ENCODE data around the gene SPAG7.

DNA sequence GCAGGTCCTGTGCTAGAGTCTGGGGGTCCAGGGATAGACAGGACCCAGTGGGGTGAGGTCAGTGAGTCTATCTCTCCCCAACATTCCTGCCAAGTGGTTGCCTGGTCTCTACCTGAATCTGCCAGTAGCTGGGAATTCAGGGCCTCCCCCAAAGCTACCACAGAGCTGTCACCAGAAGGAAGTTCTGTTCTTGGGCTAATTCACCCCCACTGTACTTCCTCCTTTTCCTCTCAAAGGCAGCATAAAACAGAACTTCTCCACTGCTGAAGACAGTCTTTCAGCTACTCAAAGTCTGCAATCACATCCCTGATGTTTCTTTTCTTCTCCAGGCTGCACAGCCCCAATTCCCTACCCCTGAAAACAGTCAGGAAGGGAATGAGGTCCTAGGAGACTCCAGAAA is 11.1 kb upstream of the SPAG7 start:
- TF ChIP-seq, protein P1, sequence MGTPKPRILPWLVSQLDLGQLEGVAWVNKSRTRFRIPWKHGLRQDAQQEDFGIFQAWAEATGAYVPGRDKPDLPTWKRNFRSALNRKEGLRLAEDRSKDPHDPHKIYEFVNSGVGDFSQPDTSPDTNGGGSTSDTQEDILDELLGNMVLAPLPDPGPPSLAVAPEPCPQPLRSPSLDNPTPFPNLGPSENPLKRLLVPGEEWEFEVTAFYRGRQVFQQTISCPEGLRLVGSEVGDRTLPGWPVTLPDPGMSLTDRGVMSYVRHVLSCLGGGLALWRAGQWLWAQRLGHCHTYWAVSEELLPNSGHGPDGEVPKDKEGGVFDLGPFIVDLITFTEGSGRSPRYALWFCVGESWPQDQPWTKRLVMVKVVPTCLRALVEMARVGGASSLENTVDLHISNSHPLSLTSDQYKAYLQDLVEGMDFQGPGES (IDR thresholded peaks at IDR 0.05; ENCODE audit: low read depth, low read length): no peak
- TF ChIP-seq, protein P2, sequence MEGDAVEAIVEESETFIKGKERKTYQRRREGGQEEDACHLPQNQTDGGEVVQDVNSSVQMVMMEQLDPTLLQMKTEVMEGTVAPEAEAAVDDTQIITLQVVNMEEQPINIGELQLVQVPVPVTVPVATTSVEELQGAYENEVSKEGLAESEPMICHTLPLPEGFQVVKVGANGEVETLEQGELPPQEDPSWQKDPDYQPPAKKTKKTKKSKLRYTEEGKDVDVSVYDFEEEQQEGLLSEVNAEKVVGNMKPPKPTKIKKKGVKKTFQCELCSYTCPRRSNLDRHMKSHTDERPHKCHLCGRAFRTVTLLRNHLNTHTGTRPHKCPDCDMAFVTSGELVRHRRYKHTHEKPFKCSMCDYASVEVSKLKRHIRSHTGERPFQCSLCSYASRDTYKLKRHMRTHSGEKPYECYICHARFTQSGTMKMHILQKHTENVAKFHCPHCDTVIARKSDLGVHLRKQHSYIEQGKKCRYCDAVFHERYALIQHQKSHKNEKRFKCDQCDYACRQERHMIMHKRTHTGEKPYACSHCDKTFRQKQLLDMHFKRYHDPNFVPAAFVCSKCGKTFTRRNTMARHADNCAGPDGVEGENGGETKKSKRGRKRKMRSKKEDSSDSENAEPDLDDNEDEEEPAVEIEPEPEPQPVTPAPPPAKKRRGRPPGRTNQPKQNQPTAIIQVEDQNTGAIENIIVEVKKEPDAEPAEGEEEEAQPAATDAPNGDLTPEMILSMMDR (IDR thresholded peaks at IDR 0.05): no peak
- no peak for TF ChIP-seq POLR2AphosphoS5 (IDR thresholded peaks at IDR 0.05; ENCODE audit: low read depth, low read length)
- TF ChIP-seq, protein P3, sequence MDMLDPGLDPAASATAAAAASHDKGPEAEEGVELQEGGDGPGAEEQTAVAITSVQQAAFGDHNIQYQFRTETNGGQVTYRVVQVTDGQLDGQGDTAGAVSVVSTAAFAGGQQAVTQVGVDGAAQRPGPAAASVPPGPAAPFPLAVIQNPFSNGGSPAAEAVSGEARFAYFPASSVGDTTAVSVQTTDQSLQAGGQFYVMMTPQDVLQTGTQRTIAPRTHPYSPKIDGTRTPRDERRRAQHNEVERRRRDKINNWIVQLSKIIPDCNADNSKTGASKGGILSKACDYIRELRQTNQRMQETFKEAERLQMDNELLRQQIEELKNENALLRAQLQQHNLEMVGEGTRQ (IDR thresholded peaks at IDR 0.05; ENCODE audit: borderline replicate concordance, low read depth, low read length): no peak
- TF ChIP-seq GABPA (IDR thresholded peaks at IDR 0.05; ENCODE audit: low read depth): no peak
- TF ChIP-seq CHD2 (IDR thresholded peaks at IDR 0.05; ENCODE audit: low read length, partially characterized antibody): no peak
- TF ChIP-seq SIN3A (IDR thresholded peaks at IDR 0.05; ENCODE audit: borderline replicate concordance, low read depth, low read length): no peak
- no peak for TF ChIP-seq RAD21 (IDR thresholded peaks at IDR 0.05; ENCODE audit: low read length)
- TF ChIP-seq FOXJ3 (CRISPR knock-in tag; IDR thresholded peaks at IDR 0.05): no peak
- no peak for TF ChIP-seq YY1 (IDR thresholded peaks at IDR 0.05; ENCODE audit: low read depth)
- no peak for TF ChIP-seq EZH2phosphoT487 (IDR thresholded peaks at IDR 0.05; ENCODE audit: borderline replicate concordance, low read depth)
- no peak for TF ChIP-seq TEAD4 (IDR thresholded peaks at IDR 0.05; ENCODE audit: borderline replicate concordance, insufficient read depth)

Measured in SK-N-SH (cell line).